Measurements from ENCODE around the gene SDC1.
A peak's percentile ranks its signal among the peaks of the same experiment; 100 is the strongest.

The SDC1 gene

DNA sequence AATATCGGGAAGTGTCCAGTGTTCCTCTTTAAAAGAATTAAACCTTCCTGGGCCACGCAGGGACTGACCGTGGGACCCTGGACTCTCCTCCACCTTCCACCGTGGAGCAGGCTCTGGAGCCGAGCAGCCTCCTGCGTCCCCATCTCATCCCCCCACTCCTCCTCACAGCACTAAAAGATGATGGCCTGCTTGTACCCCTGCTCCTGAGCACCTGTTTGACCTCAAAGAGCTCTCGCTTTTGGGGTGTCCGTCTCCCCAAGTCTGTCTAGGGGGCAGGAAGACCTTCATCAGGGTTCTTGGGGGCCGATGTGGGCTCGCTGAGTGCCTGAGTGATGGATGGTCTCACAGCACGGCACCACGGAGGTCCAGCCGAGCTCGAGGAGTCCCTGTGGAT lies 1.2 kb upstream of the SDC1 start:
- no peak for DNase-seq

- no peak for DNase-seq
Observed at GRCh38 chr2:20225294-20226151, 593 bp upstream of the SDC1 start.

- DNase-seq = no peak
Observed at GRCh38 chr2:20224164-20224715, 690 bp downstream of the SDC1 start.

DNA sequence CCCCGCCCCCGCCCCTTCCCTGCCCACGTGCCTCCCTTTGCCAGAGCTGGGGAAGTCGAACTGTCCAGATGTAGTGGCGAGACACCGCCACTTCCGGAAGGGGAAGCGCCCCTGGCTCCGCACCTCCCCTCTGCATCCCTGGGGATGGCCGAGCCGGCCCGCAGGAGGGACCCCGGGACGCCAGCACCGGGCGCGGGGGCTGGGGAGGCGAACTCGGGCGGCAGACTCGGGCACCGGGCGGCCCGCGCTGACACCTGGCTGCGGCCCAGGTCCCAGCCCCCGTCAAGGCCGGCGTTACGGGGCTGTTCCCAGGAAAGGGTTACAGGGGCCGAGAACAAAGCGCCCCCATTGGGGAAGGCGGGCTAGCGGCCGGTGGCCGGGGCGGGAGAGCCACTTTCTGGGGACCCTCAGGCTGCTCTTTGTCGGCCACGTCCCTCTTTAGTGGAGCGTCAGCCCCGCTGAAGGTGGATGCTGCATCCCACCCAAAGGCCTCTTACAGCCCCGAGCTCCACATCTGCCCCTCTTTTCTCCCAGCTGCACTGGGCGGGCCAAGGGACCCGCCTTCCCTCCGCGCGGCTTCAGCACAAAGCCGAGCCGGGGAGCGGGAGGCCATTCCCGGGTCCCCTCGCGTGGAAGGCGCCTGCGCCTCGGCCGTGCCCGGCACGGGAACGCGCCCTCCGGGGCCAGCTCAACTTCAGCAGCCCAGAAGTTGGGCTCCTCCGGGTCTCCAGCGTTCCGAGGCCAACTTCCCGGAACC lies 1.3 kb downstream of the SDC1 start:
- no peak for DNase-seq

DNA sequence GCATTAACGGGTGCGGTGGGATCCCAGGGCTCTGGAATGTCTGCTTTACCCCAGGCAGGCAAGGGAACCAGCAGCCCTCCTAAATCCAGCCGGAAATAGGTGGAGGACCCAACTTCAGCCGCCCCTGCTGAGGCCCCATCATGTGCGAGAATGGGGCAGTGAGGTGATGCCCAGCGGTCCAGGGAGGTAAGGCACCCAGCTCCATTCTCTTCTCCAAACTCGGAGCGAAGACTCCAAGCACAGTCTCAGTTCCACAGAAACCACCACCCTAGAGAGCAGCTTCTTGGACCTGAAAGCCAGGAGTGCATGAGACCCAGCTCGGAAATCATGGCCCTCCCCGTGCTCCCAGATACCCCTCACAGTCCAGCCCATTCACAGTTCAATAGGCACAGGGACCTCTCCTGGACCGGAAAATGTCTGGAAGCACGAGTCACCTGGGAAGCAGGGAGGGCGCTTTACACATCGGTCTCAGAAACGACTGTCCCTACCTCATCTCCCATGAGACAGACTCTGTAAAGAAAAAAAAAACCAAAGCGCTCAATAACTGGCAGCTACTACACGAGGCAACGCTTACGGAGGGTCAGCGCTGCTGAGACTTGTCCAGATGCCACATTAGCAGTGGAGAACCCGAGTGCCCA lies 2.0 kb downstream of the SDC1 start:
- no peak for DNase-seq

- DNase-seq = no peak
Observed at GRCh38 chr2:20222014-20222768, 2.7 kb downstream of the SDC1 start.

DNA sequence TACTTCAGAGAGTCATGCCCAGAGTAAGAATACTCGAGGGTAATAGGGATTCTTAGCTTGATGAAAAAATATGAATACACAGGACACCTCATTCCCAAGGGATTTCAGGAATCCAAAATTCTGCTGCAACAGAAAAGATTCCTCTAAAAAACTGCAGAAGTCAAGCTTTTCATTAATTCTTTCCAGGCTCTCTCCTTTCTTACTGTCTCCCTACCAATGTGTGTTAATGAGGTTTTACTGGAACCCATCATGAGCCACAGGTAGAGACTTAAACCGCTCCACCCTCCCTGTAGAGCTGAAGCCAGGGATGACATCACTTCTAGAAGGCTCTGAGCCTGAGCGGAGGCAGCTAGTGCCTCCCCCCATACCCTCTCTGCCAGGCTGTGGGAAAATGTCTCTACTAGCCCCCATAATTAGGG lies 3.4 kb downstream of the SDC1 start:
- peak; percentile 30 for DNase-seq

DNA sequence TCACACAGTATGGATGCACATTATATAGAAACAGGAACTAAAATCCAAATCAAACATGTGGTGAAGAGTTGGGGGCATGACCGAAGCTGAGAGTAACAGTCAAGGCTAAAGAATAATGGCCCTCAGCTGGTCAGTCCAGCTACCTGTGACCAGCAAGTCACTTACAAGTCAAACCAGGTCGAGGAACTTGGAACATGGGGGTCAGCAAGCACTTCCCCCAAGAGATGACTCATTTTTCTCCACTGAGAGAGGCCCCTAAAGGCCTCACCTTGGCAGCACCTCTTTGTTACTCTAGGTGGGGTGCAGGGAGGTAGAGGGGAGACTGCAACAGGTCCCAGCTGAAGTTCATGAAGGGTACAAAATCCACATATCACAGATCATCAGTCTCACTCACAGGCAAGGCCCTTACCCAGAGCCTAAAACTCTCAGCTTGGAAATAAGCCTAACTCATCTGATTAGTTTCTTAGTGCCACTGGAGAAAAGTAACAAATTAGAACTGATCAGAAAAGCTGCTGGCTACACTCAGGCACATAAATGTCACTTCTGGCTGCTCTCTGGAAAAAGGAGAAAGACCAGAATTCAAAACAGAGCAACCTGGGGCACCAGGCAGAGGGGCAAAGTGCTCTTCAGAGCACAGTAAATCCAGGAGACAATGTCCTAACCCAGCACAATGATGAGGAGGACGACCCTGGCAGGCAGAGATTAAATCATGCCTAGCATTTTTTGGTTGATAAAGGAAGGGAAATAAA lies 4.0 kb downstream of the SDC1 start:
- no peak for DNase-seq

GRCh38 chr2:20219763-20220380 lies 5.1 kb downstream of the SDC1 start:
- no peak for DNase-seq

DNA sequence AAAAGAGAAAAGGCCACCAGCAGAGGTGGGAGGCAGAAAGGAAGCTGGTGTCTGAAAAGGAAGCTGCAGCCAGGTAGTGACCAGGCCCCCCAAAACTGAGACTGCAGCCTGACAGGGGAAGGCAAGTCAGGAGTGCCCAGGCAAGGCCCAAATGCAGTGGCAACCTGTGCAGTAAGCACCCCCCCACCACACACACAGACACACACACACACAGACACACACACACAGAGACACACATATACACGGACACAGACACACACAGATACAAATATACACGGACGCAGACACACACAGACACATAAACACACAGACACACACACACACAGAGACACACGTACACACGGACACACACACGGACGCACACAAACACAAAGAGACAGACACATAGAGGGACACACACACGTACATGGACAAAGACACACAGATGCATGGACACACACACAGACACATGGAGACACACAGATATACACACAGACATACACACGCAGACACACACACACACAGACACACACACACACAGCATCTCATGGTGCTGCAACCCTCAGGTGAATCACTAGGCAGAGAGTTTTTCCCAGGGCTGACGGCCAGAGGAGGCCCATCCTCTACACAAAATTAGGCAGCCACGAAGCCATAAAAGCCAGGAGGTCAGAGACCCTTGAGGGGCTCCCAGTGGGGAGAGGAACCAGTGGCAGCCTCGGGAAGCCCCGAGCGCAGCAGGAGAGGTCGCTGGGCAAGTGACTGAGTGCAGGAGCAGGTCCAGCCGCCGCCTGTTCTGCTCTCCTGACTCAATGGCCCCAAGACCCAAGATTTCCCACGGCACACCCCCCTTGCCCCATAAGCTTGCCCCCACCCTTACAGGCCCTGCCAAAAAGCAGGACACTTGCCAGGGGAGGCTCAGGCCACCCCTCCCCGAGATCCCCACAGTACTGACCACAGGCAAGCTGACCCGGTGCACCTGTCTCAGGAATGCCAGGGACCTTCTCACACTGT lies 6.3 kb downstream of the SDC1 start:
- DNase-seq = no peak

DNA sequence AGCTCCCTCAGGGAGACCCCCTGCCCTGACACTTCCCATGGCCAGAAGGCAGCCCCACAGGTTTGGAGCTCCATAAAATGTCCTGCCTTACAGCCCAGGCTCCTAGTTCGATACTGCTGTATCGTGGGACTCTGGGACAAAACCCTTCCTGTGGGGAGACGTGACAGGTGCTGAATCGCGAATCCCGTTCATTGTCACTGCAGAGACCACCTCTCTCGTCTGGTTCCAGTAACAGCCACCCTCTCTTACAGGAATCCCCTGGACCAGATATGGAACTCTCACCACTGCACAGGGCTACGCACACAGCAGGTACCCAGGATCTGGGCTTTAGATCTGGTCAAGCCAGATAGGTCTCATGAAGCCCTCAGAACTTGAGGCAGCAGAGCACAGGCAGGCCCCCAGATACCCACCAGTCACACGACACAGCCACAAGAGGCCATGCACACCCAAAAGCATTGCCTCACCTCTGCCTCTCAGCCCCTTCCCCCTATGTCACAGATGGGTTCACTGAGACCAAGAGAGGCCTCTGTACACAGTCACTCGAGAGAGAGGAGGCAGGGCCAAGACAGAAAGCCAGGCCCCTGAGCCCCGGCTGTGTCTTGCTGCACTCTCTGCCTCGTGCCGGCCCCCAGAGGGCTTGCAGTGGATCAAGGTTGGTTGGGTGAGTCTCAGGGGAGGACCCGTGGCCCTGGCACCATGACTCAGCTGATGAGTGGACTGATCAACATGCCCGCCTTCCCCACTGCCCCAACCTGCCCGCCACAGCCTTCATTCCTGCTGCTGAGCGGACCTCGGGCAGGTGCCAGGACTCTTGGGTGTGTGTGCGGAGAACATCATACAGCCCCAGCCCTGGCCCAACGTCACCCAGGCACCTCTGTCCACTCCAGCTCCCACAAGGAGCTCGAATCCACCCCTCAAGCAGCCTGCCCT lies 7.6 kb downstream of the SDC1 start:
- DNase-seq = no peak

DNA sequence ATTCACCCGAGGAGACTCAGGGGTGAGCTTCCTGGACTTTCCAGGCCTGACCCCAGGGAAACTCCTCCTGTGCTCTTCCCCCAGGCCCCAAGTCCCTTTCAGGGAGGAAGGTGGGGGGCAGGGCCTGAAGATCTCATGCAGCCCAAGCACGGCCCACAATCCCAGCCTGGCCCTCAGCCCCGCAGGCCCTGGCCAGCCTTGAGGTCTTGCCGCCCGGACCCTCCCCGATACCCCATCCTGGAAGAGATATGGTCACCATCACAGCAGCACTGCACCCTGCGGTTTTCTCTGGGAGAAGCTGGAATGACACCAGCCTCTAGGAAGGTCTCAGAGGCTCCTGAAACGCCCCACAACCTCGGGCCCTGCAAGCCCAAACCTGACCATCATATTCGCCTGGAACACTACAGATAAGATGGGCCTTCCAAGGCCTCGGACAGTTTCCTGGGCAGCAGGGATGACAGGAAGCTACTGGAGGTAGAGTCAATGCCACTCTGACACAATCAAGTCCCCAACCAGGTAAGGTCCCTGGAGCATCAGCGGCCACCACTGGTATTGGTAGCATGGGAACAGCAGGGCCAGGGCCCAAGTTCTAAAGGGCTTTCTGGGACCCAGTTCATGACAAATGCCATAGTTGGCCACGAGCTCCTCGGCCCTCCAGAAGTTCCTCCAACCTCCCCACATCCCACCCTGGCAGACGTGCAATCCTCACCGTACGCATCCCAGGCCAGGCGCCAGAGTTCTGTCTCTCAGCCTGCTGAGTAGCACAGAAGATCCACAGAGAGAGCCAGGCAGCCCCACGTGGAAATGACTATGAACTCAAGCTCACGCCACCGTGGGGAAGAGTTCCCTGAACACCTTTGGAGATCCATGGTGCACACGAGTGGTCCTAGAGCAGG lies 8.6 kb downstream of the SDC1 start:
- no peak for DNase-seq

- DNase-seq = no peak
Observed at GRCh38 chr2:20215183-20216040, 9.5 kb downstream of the SDC1 start.

GRCh38 chr2:20214566-20215182 lies 10.3 kb downstream of the SDC1 start:
- no peak for DNase-seq

DNA sequence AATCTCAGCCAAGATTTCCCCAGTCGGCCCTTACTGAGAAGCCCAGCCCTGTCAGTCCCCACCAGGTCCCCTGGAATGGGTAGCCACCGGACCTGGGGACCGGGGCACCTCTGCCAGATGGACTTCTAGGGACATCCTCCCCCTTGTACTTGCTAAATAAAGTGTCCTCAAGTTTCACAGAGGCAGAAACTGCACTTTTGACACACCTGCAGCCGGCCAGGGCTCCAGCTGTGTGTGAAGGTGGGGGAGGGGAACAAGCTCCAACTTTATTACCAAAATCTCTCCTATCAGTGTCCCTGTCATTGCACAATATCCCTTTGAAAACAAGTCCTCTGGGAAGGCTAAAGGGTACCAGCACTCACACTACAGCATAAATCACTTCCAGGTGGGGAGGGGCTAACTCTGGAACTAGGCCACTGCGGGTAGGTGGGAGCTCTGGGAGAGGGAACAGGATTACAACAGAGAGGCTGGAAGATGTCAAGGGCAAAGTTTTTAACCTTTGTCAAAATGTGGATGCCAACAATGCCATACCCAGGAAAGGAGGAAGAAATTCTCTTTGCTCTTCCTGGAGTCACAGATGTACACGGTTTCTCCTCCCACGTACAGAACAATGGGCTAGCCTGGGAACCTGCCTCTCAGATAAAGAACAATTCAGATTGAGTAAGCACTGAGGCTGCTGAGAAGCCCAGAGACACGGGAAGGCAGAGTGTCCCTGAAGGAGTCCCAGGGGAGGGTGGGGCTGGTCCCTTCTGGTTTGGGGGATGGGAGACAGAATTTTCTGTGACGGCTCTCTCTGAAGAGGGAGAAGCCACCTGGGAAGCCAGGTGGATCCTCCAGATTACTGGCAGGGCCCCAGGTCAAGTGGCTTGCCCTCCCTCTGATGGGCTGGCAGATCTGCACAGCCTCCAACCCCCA lies 11.0 kb downstream of the SDC1 start:
- DNase-seq = no peak
